ENCODE data around the gene APH1B.

- TF ChIP-seq CTCF (IDR thresholded peaks at IDR 0.05) (no peak), POLR2AphosphoS5 (IDR thresholded peaks at IDR 0.05; ENCODE audit: insufficient read depth in 1 of 2, low read depth in 1 of 2) (peak in 1 of 2 donors; percentile 70), POLR2A (IDR thresholded peaks at IDR 0.05) (no peak)
Observed at GRCh38 chr15:63332367-63333124, 55.1 kb downstream of the APH1B start.
